IMR-90 (cell line): ENCODE data around the gene SDK1. TPM values are rescaled to one million over a fixed set of nuclear protein-coding genes. Genes with fewer than 3 reads are reported as not detected.

Source experiments
- ATAC-seq: fragments of 200-7000 bp; cut with Tn5 transposase; 2 replicates; pipeline ENCODE4 v1.9.1; 2020; ENCODE audit warnings: low read depth, mild to moderate bottlenecking, moderate library complexity
- BruUV-seq: library from RNA; stranded (reverse); fragments of 400-500 nt; replicated peaks from 2 replicates; lab custom pipeline; 2021; lab: Mats Ljungman, UMichigan
- CTCF ChIA-PET: fragments of 300-600 bp; formaldehyde crosslinking; extraction: SDS; loops from one replicate; lab custom pipeline; 2021; ENCODE audit warnings: antibody characterized with exemption; lab: Yijun Ruan, JAX
- POLR2A ChIA-PET: fragments of 300-600 bp; sonication (Branson Sonifier 250); formaldehyde crosslinking; loops from one replicate; lab custom pipeline; 2022; ENCODE audit warnings: antibody characterized with exemption; ENCODE audit not compliant: unreplicated experiment; lab: Charles Lee
- DNase-seq: peaks from one replicate; pipeline ENCODE4 v3.0.0; 2013
- H2AFZ ChIP-seq: replicated peaks from 2 replicates; pipeline ENCODE3; 2013; ENCODE audit warnings: low read length, mild to moderate bottlenecking; ENCODE audit not compliant: poor library complexity
- H2AK5ac ChIP-seq: 2 replicates; pipeline ENCODE4 v1.6.1; 2013; ENCODE audit warnings: low read depth, low read length, inconsistent platforms
- H2AK9ac ChIP-seq: replicated peaks from 2 replicates; pipeline ENCODE3; 2013; ENCODE audit warnings: mild to moderate bottlenecking, low read depth, low read length, moderate library complexity; ENCODE audit not compliant: poor library complexity
- H2BK120ac ChIP-seq: 2 replicates; pipeline ENCODE4 v1.6.1; 2013; ENCODE audit warnings: low read depth, low read length, inconsistent platforms
- H2BK15ac ChIP-seq: 3 replicates; pipeline ENCODE4 v1.6.1; 2013; ENCODE audit warnings: low read depth, low read length, inconsistent platforms
- H2BK20ac ChIP-seq: 2 replicates; pipeline ENCODE4 v1.6.1; 2013; ENCODE audit warnings: low read depth, mild to moderate bottlenecking, inconsistent platforms, low read length, moderate library complexity
- H2BK5ac ChIP-seq: 2 replicates; pipeline ENCODE4 v1.6.1; 2013; ENCODE audit warnings: mild to moderate bottlenecking, low read depth, low read length, inconsistent platforms; ENCODE audit not compliant: poor library complexity, severe bottlenecking
- H3K14ac ChIP-seq: replicated peaks from 2 replicates; pipeline ENCODE4 v1.6.1; 2013; ENCODE audit warnings: low read depth, low read length, inconsistent platforms
- H3K18ac ChIP-seq: 2 replicates; pipeline ENCODE4 v1.6.1; 2013; ENCODE audit warnings: low read depth, low read length, control low read depth
- H3K23ac ChIP-seq: 2 replicates; pipeline ENCODE4 v1.6.1; 2013; ENCODE audit warnings: low read depth, low read length, inconsistent platforms
- H3K27ac ChIP-seq: 2 replicates; pipeline ENCODE4 v1.5.1; 2013; ENCODE audit warnings: mild to moderate bottlenecking, control low read depth, low read length; ENCODE audit not compliant: insufficient read depth
- H3K27me3 ChIP-seq: 2 replicates; pipeline ENCODE4 v1.6.1; 2013; ENCODE audit warnings: low read length; ENCODE audit not compliant: control insufficient read depth, insufficient read depth
- H3K36me3 ChIP-seq: 2 replicates; pipeline ENCODE4 v1.6.1; 2013; ENCODE audit warnings: low read length, mixed read lengths; ENCODE audit not compliant: control insufficient read depth, insufficient read depth
- H3K4ac ChIP-seq: 2 replicates; pipeline ENCODE4 v1.6.1; 2013; ENCODE audit warnings: low read depth, low read length, inconsistent platforms
- H3K4me1 ChIP-seq: 2 replicates; pipeline ENCODE4 v1.6.1; 2013; ENCODE audit warnings: low read length, mixed read lengths; ENCODE audit not compliant: control insufficient read depth, insufficient read depth
- H3K4me2 ChIP-seq: 2 replicates; pipeline ENCODE4 v1.6.1; 2013; ENCODE audit warnings: low read depth, mild to moderate bottlenecking, control low read depth, low read length, moderate library complexity
- H3K4me3 ChIP-seq: 2 replicates; pipeline ENCODE4 v1.5.1; 2013; ENCODE audit warnings: low read depth, mild to moderate bottlenecking, control low read depth, low read length, moderate library complexity; ENCODE audit not compliant: insufficient read depth
- H3K56ac ChIP-seq: 2 replicates; pipeline ENCODE4 v1.6.1; 2013; ENCODE audit warnings: low read length, inconsistent platforms; ENCODE audit not compliant: insufficient read depth; ENCODE audit errors: extremely low read depth
- H3K79me1 ChIP-seq, 2 experiments: 2 replicates each; pipeline ENCODE4 v1.6.1; 2013; ENCODE audit warnings: low read length in 2 of 2, inconsistent platforms in 1 of 2, low read depth in 1 of 2
- H3K9ac ChIP-seq: 2 replicates; pipeline ENCODE4 v1.6.1; 2013; ENCODE audit warnings: low read depth, low read length, control low read depth
- H3K9me1 ChIP-seq: 2 replicates; pipeline ENCODE4 v1.6.1; 2013; ENCODE audit warnings: low read length, inconsistent platforms; ENCODE audit not compliant: insufficient read depth
- H3K9me3 ChIP-seq: 2 replicates; pipeline ENCODE4 v1.6.1; 2013; ENCODE audit warnings: low read length; ENCODE audit not compliant: control insufficient read depth, insufficient read depth
- H4K20me1 ChIP-seq: 2 replicates; pipeline ENCODE4 v1.6.1; 2013; ENCODE audit warnings: low read length, inconsistent platforms; ENCODE audit not compliant: insufficient read depth
- H4K5ac ChIP-seq: 2 replicates; pipeline ENCODE4 v1.6.1; 2013; ENCODE audit warnings: mild to moderate bottlenecking, low read depth, low read length, control low read depth
- H4K8ac ChIP-seq, 2 experiments: 2 replicates each; pipeline ENCODE4 v1.6.1; 2013; ENCODE audit warnings: low read depth in 2 of 2, low read length in 2 of 2, control low read depth in 1 of 2, inconsistent platforms in 1 of 2
- H4K91ac ChIP-seq: 2 replicates; pipeline ENCODE4 v1.6.1; 2013; ENCODE audit warnings: low read depth, low read length, inconsistent platforms; ENCODE audit not compliant: insufficient read depth
- CEBPB ChIP-seq: IDR thresholded peaks from 2 replicates; pipeline ENCODE4 v1.6.1; 2012; ENCODE audit warnings: low read depth, low read length, improper control_type of control experiment
- MAFK ChIP-seq: IDR thresholded peaks from 2 replicates; pipeline ENCODE4 v1.6.1; 2012; ENCODE audit warnings: low read depth, low read length, improper control_type of control experiment
- SMC3 ChIP-seq: fragments of 150-350 bp; IDR thresholded peaks from 2 replicates; pipeline ENCODE4 v1.6.1; 2016; ENCODE audit warnings: low read depth, mild to moderate bottlenecking, antibody characterized with exemption, low read length, moderate library complexity
- WGBS, 2 experiments: methylation state at CpG; one replicate each; pipeline versions ENCODE4 v1.1.5 to v1.1.7; 2013; ENCODE audit warnings: missing lambda C conversion rate in 2 of 2; ENCODE audit not compliant: insufficient read length in 1 of 2; ENCODE audit errors: extremely low coverage in 2 of 2; 5-methylcytosine and 5-hydroxymethylcytosine counted together
- dilution Hi-C: fragments of 300-500 bp; cut with HindIII; formaldehyde crosslinking; loops from one replicate; pipeline ENCODE4 v1.14.3; 2018; ENCODE audit warnings: low sequenced_read_pairs; ENCODE audit not compliant: unreplicated experiment
- in situ Hi-C: fragments of 300-500 bp; cut with MboI; formaldehyde crosslinking; loops from 3 replicates; pipeline ENCODE4 v1.14.3; 2019; ENCODE audit warnings: low sequenced_read_pairs, inconsistent platforms, mixed read lengths
- intact Hi-C: fragments of 100-400 bp; cut with micrococcal nuclease; formaldehyde crosslinking; loops from 2 replicates; pipeline ENCODE4 v1.10.0; 2022
- polyA plus RNA-seq, 3 experiments: library from polyadenylated mRNA; depleted of rRNA; stranded (reverse); fragments of >200 nt; gene quantifications; 2 replicates each; pipeline ENCODE4 v1.2.3, GENCODE V29; 2012; ENCODE audit warnings: low replicate concordance in 1 of 3
- total RNA-seq: library from RNA; depleted of rRNA; stranded (reverse); fragments of >200 nt; gene quantifications from 2 replicates; pipeline ENCODE4 v1.2.3, GENCODE V29; 2012

SDK1 gene
- total and polyA plus RNA-seq, 2 of the 4 experiments (the other 2 are of a cell fraction): 1.5 to 1.6 TPM

- BruUV-seq: no TSS peak
- H3K79me1 ChIP-seq: no peaks in the 10 kb centered on the region
- dilution Hi-C loops: no loop called here
- H3K9me3 ChIP-seq: peaks cover 9% of the 10 kb centered on the region; the same call in 1 of the 2 replicates
- H3K36me3 ChIP-seq: no peaks in the 10 kb centered on the region
- DNase-seq (no peak), ATAC-seq (no peak)
- TF ChIP-seq MAFK: no peak
- TF ChIP-seq CEBPB: no peak
- no peak for TF ChIP-seq SMC3
- H3K4me2 ChIP-seq: no peak overlapping the region
- H4K91ac ChIP-seq: no peak overlapping the region
- H3K9ac ChIP-seq: no peak overlapping the region
- no peak overlapping the region for H2AK9ac ChIP-seq
- H3K9me1 ChIP-seq: no peaks in the 10 kb centered on the region
- no peak overlapping the region for H3K4me3 ChIP-seq
- H3K56ac ChIP-seq: no peak overlapping the region
- no peak overlapping the region for H3K4ac ChIP-seq
- no peak overlapping the region for H2AK5ac ChIP-seq
- CTCF ChIA-PET: no interaction called here
- no peak overlapping the region for H2BK20ac ChIP-seq
- WGBS, 2 experiments: 94% methylated on average over 2 of the region's 15 CpGs; no CpG with 5 or more reads in 1 of the 2 experiments
- no peak overlapping the region for H2BK120ac ChIP-seq
- H3K27me3 ChIP-seq: no peaks in the 10 kb centered on the region
- H2AFZ ChIP-seq: no peak overlapping the region
- no peak overlapping the region for H3K14ac ChIP-seq
- H4K20me1 ChIP-seq: no peaks in the 10 kb centered on the region
- no peaks in the 10 kb centered on the region for H3K4me1 ChIP-seq
- no peak overlapping the region for H3K18ac ChIP-seq
- no peak overlapping the region for H2BK15ac ChIP-seq
- H3K27ac ChIP-seq: no peak overlapping the region
- no peak overlapping the region for H3K23ac ChIP-seq
- no peak overlapping the region for H4K8ac ChIP-seq
- no peak overlapping the region for H2BK5ac ChIP-seq
- intact Hi-C loops: no loop called here
- POLR2A ChIA-PET: no interaction called here
- no peak overlapping the region for H4K5ac ChIP-seq
- in situ Hi-C loops: no loop called here
Observed at GRCh38 chr7:4045450-4045849, 744.4 kb downstream of the SDK1 start.
